Measurements from ENCODE around the gene SYT11.

The SYT11 gene

GRCh38 chr1:155864393-155864792, 5.0 kb downstream of the SYT11 start:
- FAIRE-seq: no peak
- DNase-seq (ENCODE audit: insufficient read length): no peak
- TF ChIP-seq POLR2AphosphoS5 (IDR thresholded peaks at IDR 0.05; ENCODE audit: low read depth, low read length): no peak
- no peak for TF ChIP-seq POLR2A (IDR thresholded peaks at IDR 0.05; ENCODE audit: low read depth, low read length)
- no peak for TF ChIP-seq TAF1 (IDR thresholded peaks at IDR 0.05; ENCODE audit: borderline replicate concordance, low read depth, low read length)

GRCh38 chr1:155867766-155868165, 8.4 kb downstream of the SYT11 start:
- TF ChIP-seq POLR2AphosphoS5 (IDR thresholded peaks at IDR 0.05; ENCODE audit: low read depth, low read length): no peak
- TF ChIP-seq TAF1 (IDR thresholded peaks at IDR 0.05; ENCODE audit: borderline replicate concordance, low read depth, low read length): no peak
- no peak for TF ChIP-seq POLR2A (IDR thresholded peaks at IDR 0.05; ENCODE audit: low read depth, low read length)
- DNase-seq (ENCODE audit: insufficient read length) (no peak), FAIRE-seq (no peak)

GRCh38 chr1:155871390-155871789, 12.0 kb downstream of the SYT11 start:
- DNase-seq (ENCODE audit: insufficient read length) (no peak), FAIRE-seq (no peak)
- TF ChIP-seq TAF1 (IDR thresholded peaks at IDR 0.05; ENCODE audit: borderline replicate concordance, low read depth, low read length) (no peak), POLR2A (IDR thresholded peaks at IDR 0.05; ENCODE audit: low read depth, low read length) (no peak), POLR2AphosphoS5 (IDR thresholded peaks at IDR 0.05; ENCODE audit: low read depth, low read length) (no peak)

GRCh38 chr1:155872527-155872926, 13.2 kb downstream of the SYT11 start:
- no peak for TF ChIP-seq TAF1 (IDR thresholded peaks at IDR 0.05; ENCODE audit: borderline replicate concordance, low read depth, low read length)
- TF ChIP-seq POLR2A (IDR thresholded peaks at IDR 0.05; ENCODE audit: low read depth, low read length): no peak
- TF ChIP-seq POLR2AphosphoS5 (IDR thresholded peaks at IDR 0.05; ENCODE audit: low read depth, low read length): no peak
- DNase-seq (ENCODE audit: insufficient read length): no peak
- FAIRE-seq: no peak

- FAIRE-seq (no peak), DNase-seq (ENCODE audit: insufficient read length) (no peak)
- no peak for TF ChIP-seq POLR2AphosphoS5 (IDR thresholded peaks at IDR 0.05; ENCODE audit: low read depth, low read length)
- TF ChIP-seq TAF1 (IDR thresholded peaks at IDR 0.05; ENCODE audit: borderline replicate concordance, low read depth, low read length): no peak
Measured at GRCh38 chr1:155873860-155874259, 14.5 kb downstream of the SYT11 start.

- TF ChIP-seq POLR2AphosphoS5 (IDR thresholded peaks at IDR 0.05; ENCODE audit: low read depth, low read length) (no peak), POLR2A (IDR thresholded peaks at IDR 0.05; ENCODE audit: low read depth, low read length) (no peak), TAF1 (IDR thresholded peaks at IDR 0.05; ENCODE audit: borderline replicate concordance, low read depth, low read length) (no peak)
- FAIRE-seq: no peak
- no peak for DNase-seq (ENCODE audit: insufficient read length)
Measured at GRCh38 chr1:155877945-155878344, 18.6 kb downstream of the SYT11 start.

GRCh38 chr1:155880251-155880650, 20.9 kb downstream of the SYT11 start:
- TF ChIP-seq POLR2A (IDR thresholded peaks at IDR 0.05; ENCODE audit: low read depth, low read length) (no peak), POLR2AphosphoS5 (IDR thresholded peaks at IDR 0.05; ENCODE audit: low read depth, low read length) (no peak), TAF1 (IDR thresholded peaks at IDR 0.05; ENCODE audit: borderline replicate concordance, low read depth, low read length) (no peak)
- DNase-seq (ENCODE audit: insufficient read length) (no peak), FAIRE-seq (no peak)

GRCh38 chr1:155880950-155881349, 21.6 kb downstream of the SYT11 start:
- no peak for DNase-seq (ENCODE audit: insufficient read length)
- TF ChIP-seq POLR2AphosphoS5 (IDR thresholded peaks at IDR 0.05; ENCODE audit: low read depth, low read length): no peak
- TF ChIP-seq POLR2A (IDR thresholded peaks at IDR 0.05; ENCODE audit: low read depth, low read length): no peak
- TF ChIP-seq TAF1 (IDR thresholded peaks at IDR 0.05; ENCODE audit: borderline replicate concordance, low read depth, low read length): no peak
- no peak for FAIRE-seq

GRCh38 chr1:155882235-155882634, 22.9 kb downstream of the SYT11 start:
- no peak for DNase-seq (ENCODE audit: insufficient read length)
- TF ChIP-seq POLR2A (IDR thresholded peaks at IDR 0.05; ENCODE audit: low read depth, low read length) (no peak), TAF1 (IDR thresholded peaks at IDR 0.05; ENCODE audit: borderline replicate concordance, low read depth, low read length) (no peak), POLR2AphosphoS5 (IDR thresholded peaks at IDR 0.05; ENCODE audit: low read depth, low read length) (no peak)
- no peak for FAIRE-seq

GRCh38 chr1:155882766-155883165, 23.4 kb downstream of the SYT11 start:
- DNase-seq (ENCODE audit: insufficient read length): no peak
- no peak for TF ChIP-seq POLR2AphosphoS5 (IDR thresholded peaks at IDR 0.05; ENCODE audit: low read depth, low read length)
- TF ChIP-seq TAF1 (IDR thresholded peaks at IDR 0.05; ENCODE audit: borderline replicate concordance, low read depth, low read length): no peak
- TF ChIP-seq POLR2A (IDR thresholded peaks at IDR 0.05; ENCODE audit: low read depth, low read length): no peak
- no peak for FAIRE-seq

GRCh38 chr1:155884031-155884960, 24.9 kb downstream of the SYT11 start:
- DNase-seq (ENCODE audit: insufficient read length) (no peak), FAIRE-seq (no peak)
- TF ChIP-seq TAF1 (IDR thresholded peaks at IDR 0.05; ENCODE audit: borderline replicate concordance, low read depth, low read length): no peak
- no peak for TF ChIP-seq POLR2AphosphoS5 (IDR thresholded peaks at IDR 0.05; ENCODE audit: low read depth, low read length)
- TF ChIP-seq POLR2A (IDR thresholded peaks at IDR 0.05; ENCODE audit: low read depth, low read length): no peak

- TF ChIP-seq POLR2AphosphoS5 (IDR thresholded peaks at IDR 0.05; ENCODE audit: low read depth, low read length) (no peak), POLR2A (IDR thresholded peaks at IDR 0.05; ENCODE audit: low read depth, low read length) (no peak), TAF1 (IDR thresholded peaks at IDR 0.05; ENCODE audit: borderline replicate concordance, low read depth, low read length) (no peak)
- no peak for FAIRE-seq
- DNase-seq (ENCODE audit: insufficient read length): no peak
Measured at GRCh38 chr1:155884982-155885381, 25.6 kb downstream of the SYT11 start.

Measured in GM12892 (cell line).